A549 (cell line): ENCODE data around the gene SH3RF3. TPM values are rescaled to one million over a fixed set of nuclear protein-coding genes. Genes with fewer than 3 reads are reported as not detected.
A peak's percentile ranks its signal among the peaks of the same experiment; 100 is the strongest.

ENCODE experiments used
- ATAC-seq, 2 experiments: fragments of 200-7000 bp in 1 of 2; fragments of >200 bp in 1 of 2; cut with Nextera tagmentation in 1 of 2; cut with Tn5 transposase in 1 of 2; 3 replicates each; pipeline versions ENCODE4 v1.8.0 to v1.9.1; 2018 to 2020; ENCODE audit warnings: mild to moderate bottlenecking in 1 of 2, moderate library complexity in 1 of 2
- CTCF ChIA-PET: fragments of 300-600 bp; sonication (Branson Sonifier 250); formaldehyde crosslinking; extraction: SDS; loops from one replicate; lab custom pipeline; 2021; ENCODE audit warnings: antibody characterized with exemption, inconsistent platforms; lab: Yijun Ruan, JAX
- POLR2A ChIA-PET: fragments of 350-600 bp; formaldehyde crosslinking; extraction: SDS; loops from one replicate; lab custom pipeline; 2021; ENCODE audit warnings: antibody characterized with exemption, inconsistent platforms; lab: Yijun Ruan, JAX
- DNase-seq, 2 experiments: peaks; one replicate each; pipeline versions ENCODE4 v3.0.0 to v3.0.0-alpha.2; 2011 to 2016; ENCODE audit warnings: low read depth in 1 of 2, low spot score in 1 of 2
- FAIRE-seq: peaks from 2 replicates; lab custom pipeline; 2011; peaks lifted over from hg19 to GRCh38; lab: Jason Lieb, UNC
- H3K27ac ChIP-seq, 2 experiments: fragments of >200 bp; sonication (Bioruptor Twin); formaldehyde crosslinking; 3 replicates each; pipeline ENCODE4 v1.5.1; 2016 to 2017
- H3K4me1 ChIP-seq: fragments of >200 bp; sonication (Bioruptor Twin); formaldehyde crosslinking; 3 replicates; pipeline ENCODE4 v1.6.1; 2016
- H3K4me2 ChIP-seq: fragments of >200 bp; sonication (Bioruptor Twin); formaldehyde crosslinking; 3 replicates; pipeline ENCODE4 v1.6.1; 2016
- H3K4me3 ChIP-seq: fragments of >200 bp; sonication (Bioruptor Twin); formaldehyde crosslinking; 3 replicates; pipeline ENCODE4 v1.5.1; 2016
- H3K9me3 ChIP-seq: fragments of >200 bp; sonication (Bioruptor Twin); formaldehyde crosslinking; 3 replicates; pipeline ENCODE4 v1.6.1; 2016
- BHLHE40 ChIP-seq: IDR thresholded peaks from 2 replicates; pipeline ENCODE4 v1.6.1; 2012; ENCODE audit warnings: low read depth, low read length, inconsistent platforms
- CHD4 ChIP-seq: fragments of 200-600 bp; sonication (generic); IDR thresholded peaks from 2 replicates; pipeline ENCODE4 v1.6.1; 2016; ENCODE audit warnings: antibody characterized with exemption, mild to moderate bottlenecking, borderline replicate concordance
- CTCF ChIP-seq: fragments of >200 bp; sonication (Bioruptor Twin); formaldehyde crosslinking; IDR thresholded peaks from 3 replicates; pipeline ENCODE4 v1.5.1; 2016
- EHF ChIP-seq: fragments of 250-450 bp; sonication (Bioruptor Pico); IDR thresholded peaks from 2 replicates; pipeline ENCODE4 v1.5.0; 2020; ENCODE audit warnings: mild to moderate bottlenecking
- EP300 ChIP-seq, 2 experiments: fragments of >200 bp; sonication (Bioruptor Twin); formaldehyde crosslinking; IDR thresholded peaks; 2 replicates in 1 of 2; 3 replicates in 1 of 2; pipeline ENCODE4 v1.6.1; 2016 to 2017
- FOSB ChIP-seq: fragments of 250-450 bp; sonication (Bioruptor Pico); IDR thresholded peaks from 2 replicates; pipeline ENCODE4 v1.5.0; 2020; ENCODE audit warnings: mild to moderate bottlenecking, moderate library complexity
- GATA3 ChIP-seq: IDR thresholded peaks from 2 replicates; pipeline ENCODE4 v1.6.1; 2012; ENCODE audit warnings: borderline replicate concordance
- HDAC2 ChIP-seq: fragments of 200-600 bp; sonication (generic); IDR thresholded peaks from 2 replicates; pipeline ENCODE4 v1.6.1; 2016
- HEYL ChIP-seq: fragments of 250-450 bp; sonication (Bioruptor Pico); IDR thresholded peaks from 2 replicates; pipeline ENCODE4 v1.8.0; 2021; ENCODE audit warnings: mild to moderate bottlenecking, moderate library complexity
- MAFK ChIP-seq: fragments of 450-650 bp; IDR thresholded peaks from 2 replicates; pipeline ENCODE4 v1.6.1; 2014; ENCODE audit not compliant: partially characterized antibody
- NR3C1 ChIP-seq: fragments of >200 bp; sonication (Bioruptor Twin); formaldehyde crosslinking; IDR thresholded peaks from 3 replicates; pipeline ENCODE4 v1.6.1; 2017
- PHF8 ChIP-seq: fragments of 200-600 bp; sonication (generic); IDR thresholded peaks from 2 replicates; pipeline ENCODE4 v1.6.1; 2016; ENCODE audit warnings: low read depth, mild to moderate bottlenecking, antibody characterized with exemption, moderate library complexity, borderline replicate concordance
- POLR2A ChIP-seq: IDR thresholded peaks from 2 replicates; pipeline ENCODE4 v1.6.1; 2012; ENCODE audit warnings: mild to moderate bottlenecking, low read length
- RAD21 ChIP-seq, 2 experiments: fragments of >200 bp in 1 of 2; sonication (Bioruptor Twin) in 1 of 2; formaldehyde crosslinking in 1 of 2; IDR thresholded peaks in 1 of 2; conservative IDR thresholded peaks in 1 of 2; 2 replicates in 1 of 2; 3 replicates in 1 of 2; pipeline ENCODE4 v1.6.1; 2012 to 2018; ENCODE audit warnings: inconsistent platforms in 1 of 2
- RARB ChIP-seq: fragments of 250-450 bp; sonication (Bioruptor Pico); IDR thresholded peaks from 2 replicates; pipeline ENCODE4 v1.8.0; 2021; ENCODE audit warnings: mild to moderate bottlenecking, moderate library complexity
- RFX5 ChIP-seq: fragments of 450-650 bp; IDR thresholded peaks from 2 replicates; pipeline ENCODE4 v1.7.1; 2014; ENCODE audit warnings: antibody characterized with exemption, mild to moderate bottlenecking, moderate library complexity
- SREBF2 ChIP-seq: fragments of 450-650 bp; IDR thresholded peaks from 2 replicates; pipeline ENCODE4 v1.6.1; 2014; ENCODE audit warnings: mild to moderate bottlenecking, moderate library complexity
- TFCP2L1 ChIP-seq: fragments of 250-450 bp; sonication (Bioruptor Pico); IDR thresholded peaks from 2 replicates; pipeline ENCODE4 v1.5.0; 2021; ENCODE audit warnings: mild to moderate bottlenecking
- TP53 ChIP-seq: fragments of 250-450 bp; sonication (Bioruptor Pico); IDR thresholded peaks from 2 replicates; pipeline ENCODE4 v1.5.0; 2021; ENCODE audit warnings: mild to moderate bottlenecking, moderate library complexity
- ZSCAN20 ChIP-seq: fragments of 250-450 bp; sonication (Bioruptor Pico); IDR thresholded peaks from 2 replicates; pipeline ENCODE4 v1.8.0; 2022; ENCODE audit warnings: mild to moderate bottlenecking, moderate library complexity
- WGBS: methylation state at CpG from one replicate; pipeline ENCODE4 v1.1.6; 2017; ENCODE audit errors: missing lambda C conversion rate; 5-methylcytosine and 5-hydroxymethylcytosine counted together
- polyA plus RNA-seq, 4 experiments: library from polyadenylated mRNA; depleted of rRNA in 3 of 4; stranded (reverse); fragments of >200 nt; fragmentation: RNase III in 1 of 4; extraction: RNeasy Plus Mini Kit Qiagen cat#74134 plus additional on column Dnase treatment in 1 of 4; gene quantifications; 2 replicates in 3 of 4; 3 replicates in 1 of 4; pipeline ENCODE4 v1.2.3, GENCODE V29; 2011 to 2017

The SH3RF3 gene
- polyA plus RNA-seq, 2 of the 4 experiments (the other 2 are of a cell fraction) = 0.04 to 0.21 TPM

GRCh38 chr2:109098251-109098920 lies 30.6 kb upstream of the SH3RF3 start:
- ATAC-seq (no peak), FAIRE-seq (no peak), DNase-seq (no peak)
- H3K27ac ChIP-seq = no peak overlapping the region
- WGBS = 27% methylated on average over 3 of the region's 3 CpGs
- ChIA-PET POLR2A (no interaction called here), CTCF (interaction anchor here (0.6 kb wide), 1 partner anchor 170 kb away, joined by 3 read pairs; no protein-coding TSS in a partner anchor)
- TF ChIP-seq RFX5 = no peak
- TF ChIP-seq MAFK = no peak
- no peak for TF ChIP-seq HDAC2
- TF ChIP-seq RAD21 (conservative IDR thresholded peaks at IDR 0.05 in 1 of 2, IDR thresholded peaks at IDR 0.05 in 1 of 2) = no peak
- no peak for TF ChIP-seq BHLHE40
- TF ChIP-seq POLR2A = no peak
- TF ChIP-seq NR3C1 = no peak
- no peak for TF ChIP-seq PHF8
- TF ChIP-seq CTCF = no peak
- TF ChIP-seq GATA3 = no peak
- no peak overlapping the region for H3K4me3 ChIP-seq
- no peak overlapping the region for H3K4me2 ChIP-seq
- H3K4me1 ChIP-seq = no peaks in the 10 kb centered on the region
- no peaks in the 10 kb centered on the region for H3K9me3 ChIP-seq

GRCh38 chr2:109098921-109099273 lies 30.1 kb upstream of the SH3RF3 start:
- 31% methylated on average over 7 of the region's 7 CpGs for WGBS
- DNase-seq (no peak), ATAC-seq (no peak), FAIRE-seq (no peak)
- POLR2A ChIA-PET = no interaction called here
- Histone ChIP-seq H3K4me1 (no peaks in the 10 kb centered on the region), H3K27ac (no peak overlapping the region), H3K9me3 (no peaks in the 10 kb centered on the region), H3K4me2 (no peak overlapping the region), H3K4me3 (no peak overlapping the region)
- CTCF ChIA-PET = interaction anchor here (0.6 kb wide), 1 partner anchor 170 kb away, joined by 3 read pairs; no protein-coding TSS in a partner anchor
- TF ChIP-seq EP300 (IDR thresholded peaks at IDR 0.05) = no peak
- TF ChIP-seq ZSCAN20 (CRISPR knock-in tag) = no peak
- TF ChIP-seq FOSB = no peak
- TF ChIP-seq SREBF2 = no peak
- no peak for TF ChIP-seq RARB (CRISPR knock-in tag)
- no peak for TF ChIP-seq EHF (CRISPR knock-in tag)
- no peak for TF ChIP-seq HEYL (CRISPR knock-in tag)
- TF ChIP-seq TFCP2L1 (CRISPR knock-in tag) = no peak

GRCh38 chr2:109102588-109103233 lies 26.3 kb upstream of the SH3RF3 start:
- ATAC-seq (peak; percentile 58 to 76), DNase-seq (no peak), FAIRE-seq (no peak)
- TF ChIP-seq RFX5 (no peak), NR3C1 (no peak), TP53 (CRISPR knock-in tag) (no peak), MAFK (no peak), CHD4 (no peak), POLR2A (no peak)
- 28% methylated on average over 10 of the region's 10 CpGs for WGBS
- Histone ChIP-seq H3K9me3 (no peaks in the 10 kb centered on the region), H3K4me3 (no peak overlapping the region), H3K4me2 (no peak overlapping the region), H3K4me1 (no peaks in the 10 kb centered on the region), H3K27ac (no peak overlapping the region)
- ChIA-PET POLR2A (no interaction called here), CTCF (interaction anchor here (0.7 to 1.4 kb wide), 4 partner anchors 13 to 234 kb away, joined by 3 to 4 read pairs (median 3); no protein-coding TSS in a partner anchor)
